ENCODE data around the gene FOSL2. TPM values are rescaled to one million over a fixed set of nuclear protein-coding genes. Genes with fewer than 3 reads are reported as not detected.

The FOSL2 gene
- total RNA-seq, 1 experiment from 2014 or later: 44.8 TPM

DNA sequence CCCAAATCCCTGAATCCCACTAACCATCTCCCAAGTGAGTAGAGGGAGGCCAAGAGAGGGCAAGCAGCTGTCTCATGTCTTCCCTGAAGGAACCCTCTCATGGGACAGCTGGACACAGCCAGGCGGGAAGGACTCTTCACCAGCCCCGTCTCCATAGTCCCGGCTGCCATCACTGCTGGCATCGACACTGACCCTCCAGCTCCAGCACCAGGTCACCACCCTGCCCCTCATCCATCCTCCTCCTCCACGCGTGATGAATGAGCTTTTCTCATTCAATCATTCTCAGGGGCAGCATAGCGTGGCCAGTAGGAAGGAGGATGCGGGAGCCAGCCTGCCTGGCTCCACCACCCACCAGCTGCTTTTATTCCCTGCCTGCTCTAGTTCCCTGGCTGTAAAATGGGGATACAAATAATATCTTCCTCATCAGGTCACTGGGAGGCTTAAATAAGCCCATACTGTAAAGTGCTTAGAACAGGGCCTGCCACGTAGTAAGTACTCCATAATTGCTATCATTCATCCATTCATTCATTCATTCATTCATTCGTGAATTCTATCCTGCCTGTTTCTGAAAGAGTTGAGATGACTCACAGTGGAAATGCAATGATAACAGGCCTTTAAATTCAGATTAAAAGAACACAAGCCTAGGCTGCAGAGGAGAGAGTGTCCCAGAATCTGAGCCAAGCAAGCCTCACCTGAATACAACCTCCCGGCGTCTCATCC lies 30.5 kb upstream of the FOSL2 start:
- ATAC-seq (no peak), DNase-seq (ENCODE audit: low read depth, low spot score) (no peak)
- no peak overlapping the region for H3K9ac ChIP-seq (ENCODE audit: low read length)
- H3K79me2 ChIP-seq (ENCODE audit: insufficient read depth, low read length): no peaks in the 10 kb centered on the region
- RAD21 ChIA-PET (ENCODE audit: low non-redundant PET in 1 of 2, low total read pairs in 2 of 2, uncharacterized antibody in 2 of 2, unreplicated experiment in 2 of 2): interaction anchor here in 1 of 2 experiments (0.6 kb wide), 1 partner anchor 36 kb away, joined by 3 read pairs; no protein-coding TSS in a partner anchor
- H3K4me2 ChIP-seq (ENCODE audit: low read length): no peak overlapping the region
- peaks cover 7 to 45% of the 10 kb centered on the region in 2 experiments; a peak in 3 of 4 replicates for H3K4me1 ChIP-seq (ENCODE audit: control insufficient read depth in 1 of 2, insufficient read depth in 2 of 2, low read length in 2 of 2)
- CTCF ChIA-PET: no interaction called here
- TF ChIP-seq EGR1 (IDR thresholded peaks at IDR 0.05; ENCODE audit: low read depth) (no peak), SRF (IDR thresholded peaks at IDR 0.05; ENCODE audit: low read depth) (no peak), ZFX (IDR thresholded peaks at IDR 0.05) (no peak), SIN3A (IDR thresholded peaks at IDR 0.05; ENCODE audit: low read depth) (no peak)
- TF ChIP-seq, protein P1, sequence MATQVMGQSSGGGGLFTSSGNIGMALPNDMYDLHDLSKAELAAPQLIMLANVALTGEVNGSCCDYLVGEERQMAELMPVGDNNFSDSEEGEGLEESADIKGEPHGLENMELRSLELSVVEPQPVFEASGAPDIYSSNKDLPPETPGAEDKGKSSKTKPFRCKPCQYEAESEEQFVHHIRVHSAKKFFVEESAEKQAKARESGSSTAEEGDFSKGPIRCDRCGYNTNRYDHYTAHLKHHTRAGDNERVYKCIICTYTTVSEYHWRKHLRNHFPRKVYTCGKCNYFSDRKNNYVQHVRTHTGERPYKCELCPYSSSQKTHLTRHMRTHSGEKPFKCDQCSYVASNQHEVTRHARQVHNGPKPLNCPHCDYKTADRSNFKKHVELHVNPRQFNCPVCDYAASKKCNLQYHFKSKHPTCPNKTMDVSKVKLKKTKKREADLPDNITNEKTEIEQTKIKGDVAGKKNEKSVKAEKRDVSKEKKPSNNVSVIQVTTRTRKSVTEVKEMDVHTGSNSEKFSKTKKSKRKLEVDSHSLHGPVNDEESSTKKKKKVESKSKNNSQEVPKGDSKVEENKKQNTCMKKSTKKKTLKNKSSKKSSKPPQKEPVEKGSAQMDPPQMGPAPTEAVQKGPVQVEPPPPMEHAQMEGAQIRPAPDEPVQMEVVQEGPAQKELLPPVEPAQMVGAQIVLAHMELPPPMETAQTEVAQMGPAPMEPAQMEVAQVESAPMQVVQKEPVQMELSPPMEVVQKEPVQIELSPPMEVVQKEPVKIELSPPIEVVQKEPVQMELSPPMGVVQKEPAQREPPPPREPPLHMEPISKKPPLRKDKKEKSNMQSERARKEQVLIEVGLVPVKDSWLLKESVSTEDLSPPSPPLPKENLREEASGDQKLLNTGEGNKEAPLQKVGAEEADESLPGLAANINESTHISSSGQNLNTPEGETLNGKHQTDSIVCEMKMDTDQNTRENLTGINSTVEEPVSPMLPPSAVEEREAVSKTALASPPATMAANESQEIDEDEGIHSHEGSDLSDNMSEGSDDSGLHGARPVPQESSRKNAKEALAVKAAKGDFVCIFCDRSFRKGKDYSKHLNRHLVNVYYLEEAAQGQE (IDR thresholded peaks at IDR 0.05; ENCODE audit: low read depth): no peak
- no peak overlapping the region for H2AFZ ChIP-seq (ENCODE audit: low read depth, low read length, poor library complexity, severe bottlenecking)
- no peaks in the 10 kb centered on the region for H3K9me2 ChIP-seq (ENCODE audit: insufficient read depth)
- intact Hi-C loops (cut with micrococcal nuclease): no loop called here
- no peak overlapping the region for H3K4me3 ChIP-seq (replicated peaks in 1 of 2; ENCODE audit: low read depth in 1 of 2, low read length in 2 of 2)
- H3K36me3 ChIP-seq (ENCODE audit: control insufficient read depth in 1 of 2, insufficient read depth in 2 of 2, low read length in 2 of 2): no peaks in the 10 kb centered on the region
- no peak overlapping the region for H3K27ac ChIP-seq (ENCODE audit: low read depth, low read length)
- no TSS peak for BruUV-seq (replicated peaks)
- no peaks in the 10 kb centered on the region for H4K20me1 ChIP-seq (ENCODE audit: insufficient read depth)
- H3K27me3 ChIP-seq (ENCODE audit: insufficient read depth, low read length): no peaks in the 10 kb centered on the region
- POLR2A ChIA-PET: no interaction called here
- no peaks in the 10 kb centered on the region for H3K9me3 ChIP-seq (ENCODE audit: control insufficient read depth in 1 of 2, insufficient read depth in 1 of 2, low read depth in 1 of 2, low read length in 2 of 2)

Measured in HCT116 (cell line).